SK-N-SH (cell line): Measurements from ENCODE around the gene DACH1. TPM values are rescaled to one million over a fixed set of nuclear protein-coding genes. Genes with fewer than 3 reads are reported as not detected.
A peak's percentile ranks its signal among the peaks of the same experiment; 100 is the strongest.

Source experiments
- CTCF ChIA-PET: fragments of 300-600, 350-600 bp; formaldehyde crosslinking; extraction: SDS; loops from one replicate; lab custom pipeline; 2021; lab: Yijun Ruan, JAX
- POLR2A ChIA-PET: fragments of 350-600 bp; sonication (Branson Sonifier 250); formaldehyde crosslinking; extraction: SDS; loops from one replicate; lab custom pipeline; 2020; ENCODE audit warnings: antibody characterized with exemption, inconsistent platforms; lab: Yijun Ruan, JAX
- DNase-seq: peaks from one replicate; pipeline ENCODE4 v3.0.0; 2012
- H2AFZ ChIP-seq: fragments of 200-600 bp; sonication (generic); 2 replicates; pipeline ENCODE4 v1.8.1; 2016; ENCODE audit warnings: antibody characterized with exemption, mild to moderate bottlenecking, low read depth
- H3F3A ChIP-seq: fragments of 200-600 bp; sonication (generic); replicated peaks from 2 replicates; pipeline ENCODE3; 2016; ENCODE audit warnings: antibody characterized with exemption, mild to moderate bottlenecking; ENCODE audit not compliant: insufficient read depth
- H3K27ac ChIP-seq, 2 experiments: fragments of 200-500 bp in 1 of 2; fragments of 200-600 bp in 1 of 2; sonication (Bioruptor generic) in 1 of 2; sonication (generic), shearing (Covaris generic) in 1 of 2; 2 replicates each; pipeline versions ENCODE4 v1.5.1 to v1.6.1; 2014 to 2016; ENCODE audit warnings: low read depth in 2 of 2, inconsistent platforms in 1 of 2, low read length in 1 of 2, mild to moderate bottlenecking in 1 of 2, mixed read lengths in 1 of 2
- H3K27me3 ChIP-seq: fragments of 200-600 bp; sonication (generic), shearing (Covaris generic); 2 replicates; pipeline ENCODE4 v1.6.1; 2016; ENCODE audit warnings: mixed run types; ENCODE audit not compliant: insufficient read depth
- H3K36me3 ChIP-seq, 2 experiments: fragments of 200-500 bp in 1 of 2; fragments of 200-600 bp in 1 of 2; sonication (Bioruptor generic) in 1 of 2; sonication (generic) in 1 of 2; replicated peaks in 1 of 2; 2 replicates each; pipeline versions ENCODE3 to v1.5.1; 2014 to 2016; ENCODE audit warnings: low read length in 1 of 2, mild to moderate bottlenecking in 1 of 2; ENCODE audit not compliant: insufficient read depth in 2 of 2, control insufficient read depth in 1 of 2
- H3K4me1 ChIP-seq, 2 experiments: fragments of 200-500 bp in 1 of 2; fragments of 200-600 bp in 1 of 2; sonication (Bioruptor generic) in 1 of 2; sonication (generic), shearing (Covaris generic) in 1 of 2; 2 replicates each; pipeline versions ENCODE4 v1.5.1 to v1.6.1; 2014 to 2016; ENCODE audit warnings: low read depth in 1 of 2, low read length in 1 of 2, mixed run types in 1 of 2; ENCODE audit not compliant: insufficient read depth in 2 of 2, control insufficient read depth in 1 of 2
- H3K4me2 ChIP-seq: fragments of 200-600 bp; sonication (generic), shearing (Covaris generic); 2 replicates; pipeline ENCODE4 v1.6.1; 2017; ENCODE audit warnings: mixed run types
- H3K4me3 ChIP-seq, 2 experiments: fragments of 200-500 bp in 1 of 2; fragments of 200-600 bp in 1 of 2; sonication (Bioruptor generic) in 1 of 2; sonication (generic), shearing (Covaris generic) in 1 of 2; 2 replicates each; pipeline versions ENCODE4 v1.5.1 to v1.8.1; 2014 to 2016; ENCODE audit warnings: low read depth in 2 of 2, inconsistent platforms in 1 of 2, low read length in 1 of 2, mild to moderate bottlenecking in 1 of 2, mixed read lengths in 1 of 2, moderate library complexity in 1 of 2
- H3K79me2 ChIP-seq: fragments of 200-600 bp; sonication (generic); 2 replicates; pipeline ENCODE4 v1.8.1; 2017; ENCODE audit warnings: mild to moderate bottlenecking; ENCODE audit not compliant: insufficient read depth
- H3K9ac ChIP-seq: fragments of 200-600 bp; sonication (generic); 2 replicates; pipeline ENCODE4 v1.6.1; 2017; ENCODE audit warnings: mixed run types
- H3K9me2 ChIP-seq: fragments of 200-600 bp; sonication (generic); 2 replicates; pipeline ENCODE4 v1.6.1; 2017; ENCODE audit warnings: mixed run types
- H3K9me3 ChIP-seq: fragments of 200-600 bp; sonication (generic); 2 replicates; pipeline ENCODE4 v1.6.1; 2017; ENCODE audit warnings: mixed run types, mild to moderate bottlenecking, moderate library complexity
- H4K20me1 ChIP-seq: fragments of 200-600 bp; sonication (generic); 2 replicates; pipeline ENCODE4 v1.6.1; 2017; ENCODE audit warnings: mild to moderate bottlenecking, mixed run types; ENCODE audit not compliant: insufficient read depth
- CHD2 ChIP-seq: fragments of 150-350 bp; IDR thresholded peaks from 2 replicates; pipeline ENCODE4 v1.6.1; 2018; ENCODE audit warnings: low read length; ENCODE audit not compliant: partially characterized antibody
- CTCF ChIP-seq: fragments of 200-600 bp; sonication (generic); IDR thresholded peaks from 2 replicates; pipeline ENCODE4 v1.6.1; 2017; ENCODE audit warnings: antibody characterized with exemption, mild to moderate bottlenecking, moderate library complexity
- EP300 ChIP-seq, 2 experiments: IDR thresholded peaks; 2 replicates each; pipeline versions ENCODE4 v1.4.0 to v1.6.1; 2012; ENCODE audit warnings: borderline replicate concordance in 1 of 2, low read depth in 1 of 2, low read length in 1 of 2
- EZH2phosphoT487 ChIP-seq: fragments of 200-600 bp; sonication (generic); IDR thresholded peaks from 2 replicates; pipeline ENCODE4 v1.6.1; 2017; ENCODE audit warnings: low read depth, mixed run types, mild to moderate bottlenecking, antibody characterized with exemption, moderate library complexity, borderline replicate concordance
- FOXM1 ChIP-seq: IDR thresholded peaks from 2 replicates; pipeline ENCODE4 v1.4.0; 2012; ENCODE audit warnings: low read depth, mild to moderate bottlenecking
- IRF3 ChIP-seq: fragments of 150-350 bp; IDR thresholded peaks from 2 replicates; pipeline ENCODE4 v1.6.1; 2016; ENCODE audit warnings: mild to moderate bottlenecking, low read depth, low read length
- MEF2A ChIP-seq: IDR thresholded peaks from 2 replicates; pipeline ENCODE4 v1.4.0; 2012; ENCODE audit warnings: low read depth, borderline replicate concordance
- NFIC ChIP-seq: IDR thresholded peaks from 2 replicates; pipeline ENCODE4 v1.4.0; 2012; ENCODE audit warnings: borderline replicate concordance
- NRF1 ChIP-seq: IDR thresholded peaks from 2 replicates; pipeline ENCODE4 v1.6.1; 2012; ENCODE audit warnings: low read depth, mild to moderate bottlenecking, low read length
- RAD21 ChIP-seq: IDR thresholded peaks from 2 replicates; pipeline ENCODE4 v1.6.1; 2012; ENCODE audit warnings: mild to moderate bottlenecking, low read length
- RFX5 ChIP-seq: IDR thresholded peaks from 2 replicates; pipeline ENCODE4 v1.6.1; 2012; ENCODE audit warnings: mild to moderate bottlenecking, improper control_type of control experiment, low read length
- SMC3 ChIP-seq: IDR thresholded peaks from 2 replicates; pipeline ENCODE4 v1.6.1; 2012; ENCODE audit warnings: low read depth, low read length, improper control_type of control experiment
- USF2 ChIP-seq: fragments of 150-350 bp; IDR thresholded peaks from 2 replicates; pipeline ENCODE4 v1.6.1; 2017; ENCODE audit warnings: antibody characterized with exemption, low read length, low read depth, borderline replicate concordance
- YY1 ChIP-seq: IDR thresholded peaks from 2 replicates; pipeline ENCODE4 v1.4.0; 2012; ENCODE audit warnings: low read depth, mild to moderate bottlenecking
- WGBS: methylation state at CpG from one replicate; pipeline ENCODE4 v1.1.6; 2017; ENCODE audit warnings: low lambda C conversion rate; 5-methylcytosine and 5-hydroxymethylcytosine counted together
- polyA plus RNA-seq, 3 experiments: library from polyadenylated mRNA; depleted of rRNA; stranded (reverse); fragments of >200 nt; gene quantifications; 2 replicates each; pipeline ENCODE4 v1.2.3, GENCODE V29; 2012
- TF ChIP-seq, protein P1 (sequence below): IDR thresholded peaks from 2 replicates; pipeline ENCODE4 v1.4.0; 2012; ENCODE audit warnings: low read depth

The DACH1 gene
- polyA plus RNA-seq, 1 of the 3 experiments (the other 2 are of a cell fraction): 0.21 TPM

DNA sequence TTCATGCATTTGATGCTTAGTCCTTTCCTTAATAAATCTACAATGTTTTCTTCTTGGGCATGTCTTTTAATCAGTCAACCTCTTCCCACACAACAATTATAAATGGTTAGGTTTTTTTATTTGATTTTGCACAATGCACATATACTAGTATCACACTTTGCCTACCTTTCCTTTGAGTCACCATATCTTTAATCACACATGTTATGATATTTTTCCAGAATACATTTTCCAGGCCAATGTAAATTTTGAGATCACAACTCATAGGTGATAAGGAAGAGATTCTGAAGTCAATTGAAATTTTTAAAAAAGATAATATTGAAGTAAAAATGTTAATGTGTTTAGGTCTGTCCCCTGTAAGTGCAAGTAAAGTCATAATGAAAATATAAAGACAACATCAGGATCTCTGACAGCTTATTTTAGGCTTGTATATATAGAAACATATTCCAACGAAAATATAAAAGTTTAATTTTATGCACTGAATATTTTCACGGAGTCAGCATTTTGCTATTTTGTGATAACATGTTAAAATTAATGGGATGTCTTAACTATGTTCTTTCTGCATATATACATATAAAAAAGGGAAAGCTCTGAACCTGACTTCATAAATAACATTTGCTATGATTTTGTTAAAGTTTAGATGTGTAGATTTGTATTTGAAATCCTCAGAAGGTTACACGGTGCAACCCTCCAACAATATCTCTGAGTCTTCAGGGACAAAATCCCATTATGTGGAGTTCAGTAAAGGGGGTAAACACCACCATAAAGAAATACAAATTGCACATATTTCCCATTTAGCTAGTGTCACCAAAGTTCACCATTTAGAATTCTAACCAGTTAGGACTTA is 351.9 kb downstream of the DACH1 start:
- 82% methylated on average over 3 of the region's 3 CpGs for WGBS
- Histone ChIP-seq H3K27ac (peak overlapping the region in 1 of 2 experiments; percentile 20; a peak in 1 of 4 replicates), H3K27me3 (no peaks in the 10 kb centered on the region), H3K4me3 (no peak overlapping the region), H3K36me3 (no peaks in the 10 kb centered on the region), H3K9me3 (no peaks in the 10 kb centered on the region), H3K4me2 (no peak overlapping the region), H3K79me2 (no peaks in the 10 kb centered on the region), H3F3A (no peaks in the 10 kb centered on the region)
- POLR2A ChIA-PET: no interaction called here
- no peak for TF ChIP-seq CHD2
- TF ChIP-seq, all 33 proteins: peak for 0
- Histone ChIP-seq H3K9ac (no peak overlapping the region), H2AFZ (no peak overlapping the region), H3K4me1 (peaks cover 0 to 7% of the 10 kb centered on the region in 2 experiments; a peak in 2 of 4 replicates), H4K20me1 (no peaks in the 10 kb centered on the region), H3K9me2 (no peaks in the 10 kb centered on the region)
- CTCF ChIA-PET: no interaction called here
- DNase-seq: no peak

- Histone ChIP-seq H3F3A (no peaks in the 10 kb centered on the region), H3K27me3 (no peaks in the 10 kb centered on the region), H3K79me2 (no peaks in the 10 kb centered on the region), H3K27ac (no peak overlapping the region), H3K9me2 (no peaks in the 10 kb centered on the region)
- DNase-seq: no peak
- no peak for TF ChIP-seq EZH2phosphoT487
- no peak for TF ChIP-seq SMC3
- TF ChIP-seq NRF1: no peak
- TF ChIP-seq EP300 (IDR thresholded peaks at IDR 0.05; ENCODE audit: borderline replicate concordance in 1 of 2, low read depth in 1 of 2, low read length in 1 of 2): no peak
- TF ChIP-seq RFX5: no peak
- TF ChIP-seq FOXM1: no peak
- TF ChIP-seq CTCF: no peak
- no peak for TF ChIP-seq RAD21
- no peak for TF ChIP-seq USF2
- no peak for TF ChIP-seq NFIC
- TF ChIP-seq, protein P1, sequence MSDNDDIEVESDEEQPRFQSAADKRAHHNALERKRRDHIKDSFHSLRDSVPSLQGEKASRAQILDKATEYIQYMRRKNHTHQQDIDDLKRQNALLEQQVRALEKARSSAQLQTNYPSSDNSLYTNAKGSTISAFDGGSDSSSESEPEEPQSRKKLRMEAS: no peak
- TF ChIP-seq IRF3: no peak
- TF ChIP-seq YY1: no peak
- TF ChIP-seq MEF2A: no peak
- TF ChIP-seq, all 33 proteins: peak for 0
- Histone ChIP-seq H3K4me3 (no peak overlapping the region), H3K9me3 (no peaks in the 10 kb centered on the region), H3K36me3 (no peaks in the 10 kb centered on the region), H3K9ac (no peak overlapping the region), H4K20me1 (no peaks in the 10 kb centered on the region), H3K4me2 (no peak overlapping the region), H2AFZ (no peak overlapping the region), H3K4me1 (peaks cover 0 to 7% of the 10 kb centered on the region in 2 experiments; a peak in 2 of 4 replicates)
- POLR2A ChIA-PET: no interaction called here
- CTCF ChIA-PET: interaction anchor here (1.0 kb wide), 1 partner anchor 480 kb away, joined by 3 read pairs; no protein-coding TSS in a partner anchor
These were observed 353.5 kb downstream of the DACH1 start for GRCh38 chr13:71513411-71514033.
